ENCODE measurements around the gene AHDC1. TPM values are rescaled to one million over a fixed set of nuclear protein-coding genes. Genes with fewer than 3 reads are reported as not detected.

The AHDC1 gene
- polyA plus RNA-seq, 1 donor (not counting 4 experiments of a cell fraction or from before 2014, with no cell fraction given), result 4.2 TPM

- DNase-seq (ENCODE audit: low read depth, low spot score), result no peak
These were observed 795 bp upstream of the AHDC1 start for GRCh38 chr1:27604579-27605299.

GRCh38 chr1:27603309-27603680 is 649 bp downstream of the AHDC1 start:
- FAIRE-seq (no peak), DNase-seq (ENCODE audit: low read depth, low spot score) (no peak)
- H3K9me3 ChIP-seq (ENCODE audit: control insufficient read depth, low read depth, low read length), result no peaks in the 10 kb centered on the region
- H4K20me1 ChIP-seq (ENCODE audit: control insufficient read depth, extremely low read depth, insufficient read depth, low read length), result peaks cover 23% of the 10 kb centered on the region
- H3K36me3 ChIP-seq (ENCODE audit: control insufficient read depth in 2 of 2, extremely low read depth in 1 of 2, insufficient read depth in 2 of 2, low read length in 2 of 2), result no peaks in the 10 kb centered on the region
- H3K4me3 ChIP-seq (ENCODE audit: control insufficient read depth in 2 of 3, extremely low read depth in 1 of 3, insufficient read depth in 2 of 3, low read depth in 1 of 3, low read length in 3 of 3), result peak overlapping the region; percentile 90 to 94 (median 90)
- H3K9ac ChIP-seq (ENCODE audit: control insufficient read depth, extremely low read depth, insufficient read depth, low read length), result peak overlapping the region; percentile 82
- TF ChIP-seq CTCF (optimal IDR thresholded peaks at IDR 0.05 in 1 of 3, IDR thresholded peaks at IDR 0.05 in 1 of 3, conservative IDR thresholded peaks at IDR 0.05 in 1 of 3; ENCODE audit: extremely low read depth in 1 of 3, insufficient read depth in 2 of 3, low read length in 3 of 3), result no peak
- no peak for TF ChIP-seq EZH2 (IDR thresholded peaks at IDR 0.05; ENCODE audit: low read length)
- peak overlapping the region; percentile 45 for H3K4me2 ChIP-seq (ENCODE audit: control insufficient read depth, extremely low read depth, insufficient read depth, low read depth, low read length)
- no peak overlapping the region for H2AFZ ChIP-seq (ENCODE audit: control insufficient read depth, low read length)
- peaks cover 4% of the 10 kb centered on the region for H3K9me1 ChIP-seq (ENCODE audit: control insufficient read depth, extremely low read depth, insufficient read depth, low read length)
- H3K27me3 ChIP-seq (ENCODE audit: control insufficient read depth, extremely low read depth, insufficient read depth, low read length), result no peaks in the 10 kb centered on the region
- dilution Hi-C loops (cut with MboI; ENCODE audit: extremely low pct_ligation_motif_present, low sequenced_read_pairs), result no loop called here
- H3K27ac ChIP-seq (ENCODE audit: control insufficient read depth, insufficient read depth, low read length), result peak overlapping the region; percentile 47
- peaks cover 47% of the 10 kb centered on the region for H3K79me2 ChIP-seq (ENCODE audit: control insufficient read depth, insufficient read depth, low read length)
- peaks cover 47% of the 10 kb centered on the region for H3K4me1 ChIP-seq (ENCODE audit: control insufficient read depth, extremely low read depth, insufficient read depth, low read length)

More at GRCh38 chr1:27604579-27605299, 795 bp upstream of the AHDC1 start:
- dilution Hi-C loops (cut with MboI; ENCODE audit: extremely low pct_ligation_motif_present, low sequenced_read_pairs), result no loop called here
- H3K4me2 ChIP-seq (ENCODE audit: control insufficient read depth, extremely low read depth, insufficient read depth, low read depth, low read length), result peak overlapping the region; percentile 62
- peaks cover 35% of the 10 kb centered on the region for H3K4me1 ChIP-seq (ENCODE audit: control insufficient read depth, extremely low read depth, insufficient read depth, low read length)
- H3K36me3 ChIP-seq (ENCODE audit: control insufficient read depth in 2 of 2, extremely low read depth in 1 of 2, insufficient read depth in 2 of 2, low read length in 2 of 2), result no peaks in the 10 kb centered on the region
- H3K27ac ChIP-seq (ENCODE audit: control insufficient read depth, insufficient read depth, low read length), result no peak overlapping the region
- H3K9me1 ChIP-seq (ENCODE audit: control insufficient read depth, extremely low read depth, insufficient read depth, low read length), result no peaks in the 10 kb centered on the region
- H3K4me3 ChIP-seq (ENCODE audit: control insufficient read depth in 2 of 3, extremely low read depth in 1 of 3, insufficient read depth in 2 of 3, low read depth in 1 of 3, low read length in 3 of 3), result peak overlapping the region; percentile 47 to 94 (median 90)
- no peaks in the 10 kb centered on the region for H3K27me3 ChIP-seq (ENCODE audit: control insufficient read depth, extremely low read depth, insufficient read depth, low read length)
- H3K9me3 ChIP-seq (ENCODE audit: control insufficient read depth, low read depth, low read length), result no peaks in the 10 kb centered on the region
- no peak overlapping the region for H3K9ac ChIP-seq (ENCODE audit: control insufficient read depth, extremely low read depth, insufficient read depth, low read length)
- peaks cover 12% of the 10 kb centered on the region for H4K20me1 ChIP-seq (ENCODE audit: control insufficient read depth, extremely low read depth, insufficient read depth, low read length)
- H2AFZ ChIP-seq (ENCODE audit: control insufficient read depth, low read length), result peak overlapping the region; percentile 72
- FAIRE-seq, result no peak
- TF ChIP-seq EZH2 (IDR thresholded peaks at IDR 0.05; ENCODE audit: low read length), result no peak
- H3K79me2 ChIP-seq (ENCODE audit: control insufficient read depth, insufficient read depth, low read length), result peaks cover 33% of the 10 kb centered on the region
